T-helper 1 cell (primary cell): ENCODE measurements around the gene FAM53B.

ENCODE experiments used
- DNase-seq, 5 donors: peaks; one replicate each; pipeline ENCODE4 v3.0.0-alpha.2; 2012 to 2020

FAM53B gene

GRCh38 chr10:124645467-124646095 is 98.6 kb downstream of the FAM53B start:
- DNase-seq: no peak

- DNase-seq: no peak
Measured at GRCh38 chr10:124644771-124645415, 99.3 kb downstream of the FAM53B start.

- DNase-seq: no peak
Measured at GRCh38 chr10:124644236-124644635, 99.9 kb downstream of the FAM53B start.

GRCh38 chr10:124643330-124644009 is 100.7 kb downstream of the FAM53B start:
- no peak for DNase-seq

- DNase-seq: no peak
Measured at GRCh38 chr10:124642088-124642710, 102.0 kb downstream of the FAM53B start.

- peak in 1 of 5 donors; percentile 60 for DNase-seq
Measured at GRCh38 chr10:124641282-124642087, 102.7 kb downstream of the FAM53B start.

GRCh38 chr10:124640538-124641231 is 103.5 kb downstream of the FAM53B start:
- no peak for DNase-seq

GRCh38 chr10:124640056-124640455 is 104.1 kb downstream of the FAM53B start:
- no peak for DNase-seq

GRCh38 chr10:124639646-124640045 is 104.5 kb downstream of the FAM53B start:
- DNase-seq: no peak

- no peak for DNase-seq
Measured at GRCh38 chr10:124639206-124639605, 105.0 kb downstream of the FAM53B start.

GRCh38 chr10:124637746-124638145 is 106.4 kb downstream of the FAM53B start:
- no peak for DNase-seq

- DNase-seq: no peak
Measured at GRCh38 chr10:124637091-124637700, 107.0 kb downstream of the FAM53B start.

- peak in 2 of 5 donors; percentile 24 to 31 for DNase-seq
Measured at GRCh38 chr10:124636271-124636995, 107.7 kb downstream of the FAM53B start.

- no peak for DNase-seq
Measured at GRCh38 chr10:124632566-124632965, 111.6 kb downstream of the FAM53B start.

- peak in 2 of 5 donors; percentile 26 to 34 for DNase-seq
Measured at GRCh38 chr10:124632064-124632531, 112.1 kb downstream of the FAM53B start.

- no peak for DNase-seq
Measured at GRCh38 chr10:124630551-124630950, 113.6 kb downstream of the FAM53B start.

- DNase-seq: no peak
Measured at GRCh38 chr10:124629842-124630241, 114.3 kb downstream of the FAM53B start.

GRCh38 chr10:124629415-124629814 is 114.8 kb downstream of the FAM53B start:
- DNase-seq: no peak

- DNase-seq: no peak
Measured at GRCh38 chr10:124628676-124629021, 115.5 kb downstream of the FAM53B start.

GRCh38 chr10:124627866-124628675 is 116.1 kb downstream of the FAM53B start:
- DNase-seq: no peak
